ENCODE measurements around the gene RSRC2.
A peak's percentile ranks its signal among the peaks of the same experiment; 100 is the strongest.
"Not testable (repeated sequence)": the region's sequence is repeated elsewhere in the genome, so short reads cannot be mapped to it uniquely, and the experiment has no call there.

Gene RSRC2, protein sequence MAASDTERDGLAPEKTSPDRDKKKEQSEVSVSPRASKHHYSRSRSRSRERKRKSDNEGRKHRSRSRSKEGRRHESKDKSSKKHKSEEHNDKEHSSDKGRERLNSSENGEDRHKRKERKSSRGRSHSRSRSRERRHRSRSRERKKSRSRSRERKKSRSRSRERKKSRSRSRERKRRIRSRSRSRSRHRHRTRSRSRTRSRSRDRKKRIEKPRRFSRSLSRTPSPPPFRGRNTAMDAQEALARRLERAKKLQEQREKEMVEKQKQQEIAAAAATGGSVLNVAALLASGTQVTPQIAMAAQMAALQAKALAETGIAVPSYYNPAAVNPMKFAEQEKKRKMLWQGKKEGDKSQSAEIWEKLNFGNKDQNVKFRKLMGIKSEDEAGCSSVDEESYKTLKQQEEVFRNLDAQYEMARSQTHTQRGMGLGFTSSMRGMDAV

DNA sequence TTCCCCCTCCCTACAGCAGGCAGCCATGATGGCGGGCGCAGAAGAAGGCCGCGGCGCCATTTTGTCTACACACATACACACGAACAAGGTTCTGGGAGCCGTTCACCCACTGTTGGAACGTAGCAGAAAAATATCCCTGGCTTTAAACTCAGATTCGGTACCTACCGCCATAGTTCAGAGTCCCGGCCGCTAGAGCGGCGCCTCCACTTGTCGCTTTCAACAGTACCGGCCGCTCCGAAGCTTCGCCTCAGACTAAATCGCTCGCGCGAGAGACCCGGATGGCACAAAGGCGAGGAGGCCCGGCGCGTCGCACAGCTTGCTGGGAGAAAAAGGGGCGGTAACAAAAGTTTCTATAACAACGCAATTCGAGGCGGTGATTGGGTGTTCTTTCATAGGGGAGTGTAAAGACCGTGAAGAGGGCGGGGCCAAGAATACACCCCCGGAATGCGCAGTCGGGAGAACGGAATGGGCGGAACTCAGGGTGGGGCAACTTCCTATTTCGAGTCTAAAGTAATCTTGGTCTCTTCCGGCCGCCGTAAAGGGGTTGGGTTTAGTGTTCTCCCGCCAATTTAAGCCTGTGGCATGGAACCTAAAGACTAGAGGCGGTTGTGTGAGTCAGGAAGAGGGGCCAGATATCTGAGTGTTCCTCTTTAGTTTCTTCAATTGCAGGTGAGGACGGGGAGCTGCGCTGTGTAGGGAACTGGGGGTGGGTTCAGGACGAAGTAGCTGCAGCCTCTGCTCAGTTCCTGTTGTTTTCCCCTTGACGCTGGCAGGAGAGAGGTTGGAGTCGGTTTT lies at the start of gene RSRC2, which contains the start of gene KNTC1:
RSRC2 (minus strand) TSS at position 254 of the 795 bp plus-strand sequence; CDS start at position 171, 83 bp downstream.
KNTC1 (plus strand) TSS at position 567 of the 795 bp plus-strand sequence. CDS start 2,815 bp downstream, outside the sequence.
- H3K9me3 ChIP-seq (replicated peaks in 1 of 11) = no peaks in the 10 kb centered on the region
- H3K4me2 ChIP-seq = peak within 1 kb of the TSS; percentile 79 to 93 (median 84)
- H3K36me3 ChIP-seq = peaks cover 37 to 71% (median 65%) of the 10 kb centered on the region in 11 experiments
- peak within 1 kb of the TSS; percentile 95 to 100 (median 99) for H3K27ac ChIP-seq
- H4K20me1 ChIP-seq = peaks cover 37 to 45% (median 43%) of the 10 kb centered on the region in 11 experiments
- H3K4me3 ChIP-seq = peak within 1 kb of the TSS; percentile 88 to 99 (median 97)
- peaks cover 38 to 51% (median 42%) of the 10 kb centered on the region in 10 experiments for H3K4me1 ChIP-seq
- 0 out of 22 replicates have a peak, but pooled peaks of 1 of the 11 experiments have one; percentile 18 for TF ChIP-seq Cebpa-rat (IDR thresholded peaks at IDR 0.05)
- H3K9ac ChIP-seq = peak within 1 kb of the TSS; percentile 95 to 100 (median 99)
- no peaks in the 10 kb centered on the region for H3K27me3 ChIP-seq

DNA sequence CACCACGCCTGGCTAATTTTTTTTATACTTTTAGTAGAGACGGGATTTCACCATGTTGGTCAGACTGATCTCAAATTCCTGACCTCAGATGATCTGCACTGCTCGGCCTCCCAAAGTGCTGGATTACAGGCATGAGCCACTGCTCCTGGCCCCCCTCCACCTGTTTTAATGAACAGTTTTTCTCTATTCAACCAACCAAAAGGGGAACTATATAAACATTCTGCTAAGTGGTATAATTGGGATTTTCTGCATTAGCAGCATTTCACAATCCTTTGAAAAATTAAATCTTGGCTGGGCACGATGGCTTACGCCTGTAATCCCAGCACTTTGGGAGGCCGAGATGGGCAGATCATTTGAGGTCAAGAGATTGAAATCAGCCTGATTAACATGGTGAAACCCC lies 45.1 kb upstream of the RSRC2 start:
- Histone ChIP-seq H3K9me3 (replicated peaks in 1 of 11) (no peaks in the 10 kb centered on the region), H4K20me1 (no peaks in the 10 kb centered on the region; a peak in 1 of 22 replicates), H3K4me3 (no peak overlapping the region), H3K4me2 (no peak overlapping the region), H3K27me3 (no peaks in the 10 kb centered on the region), H3K36me3 (peaks cover 70 to 100% (median 98%) of the 10 kb centered on the region in 11 experiments), H3K4me1 (no peaks in the 10 kb centered on the region), H3K27ac (no peak overlapping the region), H3K9ac (no peak overlapping the region)
- TF ChIP-seq Cebpa-rat (IDR thresholded peaks at IDR 0.05) = no peak

DNA sequence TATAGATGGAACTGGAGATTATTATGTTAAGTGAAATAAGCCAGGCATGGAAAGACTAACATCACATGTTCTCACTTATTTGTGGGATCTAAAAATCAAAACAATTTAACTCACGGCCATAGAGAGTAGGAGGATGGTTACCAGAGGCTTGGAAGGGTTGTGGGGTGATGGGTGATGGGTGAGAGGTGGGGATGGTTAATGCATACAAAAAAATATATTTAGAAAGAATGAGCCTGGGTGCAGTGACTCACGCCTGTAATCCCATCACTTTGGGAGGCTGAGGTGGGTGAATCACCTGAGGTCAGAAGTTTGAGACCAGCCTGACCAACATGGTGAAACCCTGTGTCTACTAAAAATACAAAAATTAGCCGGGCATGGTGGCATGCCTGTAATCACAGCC lies 43.3 kb upstream of the RSRC2 start:
- not testable (repeated sequence) for H3K27me3 ChIP-seq; H3K4me3 ChIP-seq; H3K4me1 ChIP-seq; H3K27ac ChIP-seq; H3K9ac ChIP-seq; H3K9me3 ChIP-seq (replicated peaks in 1 of 11); H3K4me2 ChIP-seq; H4K20me1 ChIP-seq
- H3K36me3 ChIP-seq = peaks cover 61 to 100% (median 98%) of the 10 kb centered on the region in 11 experiments

DNA sequence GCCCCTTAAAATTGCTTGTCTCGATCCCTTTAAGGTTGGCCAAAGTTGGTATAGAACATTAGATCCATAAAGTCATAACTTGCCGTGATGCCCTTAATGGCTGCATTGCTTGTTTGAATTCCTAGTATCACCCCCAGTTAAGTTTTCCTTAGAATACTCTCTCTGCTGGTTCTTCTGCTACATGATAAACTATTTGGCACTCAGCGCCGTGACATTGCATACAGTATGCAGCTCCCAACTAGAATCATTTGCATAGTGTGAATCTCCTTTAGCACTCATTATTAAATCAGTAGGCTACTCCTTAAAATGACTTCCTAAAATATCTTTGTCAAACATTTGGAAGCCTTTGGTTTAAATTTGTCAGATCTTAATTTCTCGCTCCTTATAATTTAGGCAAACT lies 42.6 kb upstream of the RSRC2 start:
- no peaks in the 10 kb centered on the region for H3K27me3 ChIP-seq
- no peak for TF ChIP-seq Cebpa-rat (IDR thresholded peaks at IDR 0.05)
- no peaks in the 10 kb centered on the region; a peak in 1 of 22 replicates for H4K20me1 ChIP-seq
- no peak overlapping the region for H3K9ac ChIP-seq
- H3K27ac ChIP-seq = no peak overlapping the region
- H3K9me3 ChIP-seq (replicated peaks in 1 of 11) = no peaks in the 10 kb centered on the region
- H3K36me3 ChIP-seq = peaks cover 54 to 100% (median 97%) of the 10 kb centered on the region in 11 experiments
- no peak overlapping the region for H3K4me2 ChIP-seq
- H3K4me1 ChIP-seq = no peaks in the 10 kb centered on the region
- no peak overlapping the region for H3K4me3 ChIP-seq

DNA sequence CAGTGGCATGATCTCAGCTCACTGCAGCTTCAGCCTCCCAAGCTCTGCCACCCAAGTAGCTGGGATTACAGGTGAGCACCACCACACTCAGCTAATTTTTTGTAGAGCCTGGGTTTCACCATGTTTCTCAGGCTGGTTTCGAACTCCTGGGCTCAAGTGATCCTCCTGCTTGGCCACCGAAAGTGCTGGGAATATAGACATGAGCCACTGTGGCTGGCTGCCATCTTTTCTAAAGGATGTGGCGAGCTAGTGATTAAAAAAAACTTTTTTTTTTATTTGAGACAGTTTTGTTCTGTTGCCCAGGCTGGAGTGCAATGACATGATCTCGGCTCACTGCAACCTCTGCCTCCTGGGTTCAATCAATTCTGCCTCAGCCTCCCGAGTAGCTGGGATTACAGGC lies 40.1 kb upstream of the RSRC2 start:
- H3K4me2 ChIP-seq; H3K27me3 ChIP-seq; H3K9me3 ChIP-seq (replicated peaks in 1 of 11); H3K9ac ChIP-seq; H3K4me1 ChIP-seq; H3K4me3 ChIP-seq; H4K20me1 ChIP-seq; H3K27ac ChIP-seq: not testable (repeated sequence)
- peaks cover 52 to 100% (median 99%) of the 10 kb centered on the region in 11 experiments for H3K36me3 ChIP-seq

DNA sequence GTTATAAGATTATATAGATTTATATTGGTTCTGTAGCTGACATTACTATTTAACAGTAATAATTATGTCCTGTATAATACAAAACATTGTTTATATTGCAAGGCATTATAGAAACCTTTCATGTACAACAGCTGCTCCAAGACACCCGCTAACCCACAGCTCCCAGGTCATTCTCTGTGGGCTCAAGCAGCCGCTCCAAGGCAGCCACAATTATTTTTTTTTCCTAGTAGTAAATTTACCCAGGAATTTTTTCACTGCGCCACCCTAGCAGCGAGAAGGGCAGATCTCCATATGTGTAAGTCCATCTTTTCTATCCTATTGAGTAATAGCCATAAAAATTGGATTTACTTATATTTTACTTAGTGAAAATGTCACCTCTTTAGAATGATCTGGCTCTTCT lies 36.6 kb upstream of the RSRC2 start:
- Histone ChIP-seq H4K20me1 (no peaks in the 10 kb centered on the region; a peak in 1 of 22 replicates), H3K36me3 (peaks cover 37 to 100% (median 97%) of the 10 kb centered on the region in 11 experiments), H3K4me2 (no peak overlapping the region), H3K9me3 (replicated peaks in 1 of 11) (peaks cover 0 to 9% (median 9%) of the 10 kb centered on the region in 11 experiments; a peak in 11 of 22 replicates), H3K27me3 (no peaks in the 10 kb centered on the region), H3K9ac (no peak overlapping the region), H3K4me1 (no peaks in the 10 kb centered on the region), H3K4me3 (no peak overlapping the region), H3K27ac (no peak overlapping the region)
- no peak for TF ChIP-seq Cebpa-rat (IDR thresholded peaks at IDR 0.05)

DNA sequence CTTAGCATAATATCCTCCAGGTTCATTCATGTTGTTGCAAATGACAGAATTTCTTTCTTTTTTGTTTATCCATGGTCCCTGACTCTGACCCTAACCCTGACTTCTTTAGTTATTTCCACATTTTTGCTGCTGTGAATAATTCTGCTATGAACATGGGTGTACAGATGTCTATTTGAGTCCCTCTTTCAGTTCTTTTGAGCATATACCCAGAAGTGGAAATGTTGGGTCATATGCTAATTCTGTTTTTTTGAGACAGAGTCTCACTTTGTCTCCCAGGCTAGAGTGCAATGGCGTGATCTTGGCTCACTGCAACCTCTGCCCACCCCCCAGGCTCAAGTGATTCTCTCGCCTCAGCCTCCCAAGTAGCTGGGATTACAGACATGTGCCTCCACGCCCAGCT lies 33.4 kb upstream of the RSRC2 start:
- peaks cover 57 to 100% (median 97%) of the 10 kb centered on the region in 11 experiments for H3K36me3 ChIP-seq
- no peak for TF ChIP-seq Cebpa-rat (IDR thresholded peaks at IDR 0.05)
- no peaks in the 10 kb centered on the region for H3K27me3 ChIP-seq
- H3K27ac ChIP-seq = no peak overlapping the region
- peaks cover 0 to 9% (median 0%) of the 10 kb centered on the region in 11 experiments; a peak in 1 of 22 replicates for H4K20me1 ChIP-seq
- H3K9me3 ChIP-seq (replicated peaks in 1 of 11) = peaks cover 0 to 15% (median 10%) of the 10 kb centered on the region in 11 experiments; a peak in 11 of 22 replicates
- H3K4me1 ChIP-seq = no peaks in the 10 kb centered on the region
- no peak overlapping the region for H3K9ac ChIP-seq
- H3K4me3 ChIP-seq = no peak overlapping the region
- H3K4me2 ChIP-seq = no peak overlapping the region

DNA sequence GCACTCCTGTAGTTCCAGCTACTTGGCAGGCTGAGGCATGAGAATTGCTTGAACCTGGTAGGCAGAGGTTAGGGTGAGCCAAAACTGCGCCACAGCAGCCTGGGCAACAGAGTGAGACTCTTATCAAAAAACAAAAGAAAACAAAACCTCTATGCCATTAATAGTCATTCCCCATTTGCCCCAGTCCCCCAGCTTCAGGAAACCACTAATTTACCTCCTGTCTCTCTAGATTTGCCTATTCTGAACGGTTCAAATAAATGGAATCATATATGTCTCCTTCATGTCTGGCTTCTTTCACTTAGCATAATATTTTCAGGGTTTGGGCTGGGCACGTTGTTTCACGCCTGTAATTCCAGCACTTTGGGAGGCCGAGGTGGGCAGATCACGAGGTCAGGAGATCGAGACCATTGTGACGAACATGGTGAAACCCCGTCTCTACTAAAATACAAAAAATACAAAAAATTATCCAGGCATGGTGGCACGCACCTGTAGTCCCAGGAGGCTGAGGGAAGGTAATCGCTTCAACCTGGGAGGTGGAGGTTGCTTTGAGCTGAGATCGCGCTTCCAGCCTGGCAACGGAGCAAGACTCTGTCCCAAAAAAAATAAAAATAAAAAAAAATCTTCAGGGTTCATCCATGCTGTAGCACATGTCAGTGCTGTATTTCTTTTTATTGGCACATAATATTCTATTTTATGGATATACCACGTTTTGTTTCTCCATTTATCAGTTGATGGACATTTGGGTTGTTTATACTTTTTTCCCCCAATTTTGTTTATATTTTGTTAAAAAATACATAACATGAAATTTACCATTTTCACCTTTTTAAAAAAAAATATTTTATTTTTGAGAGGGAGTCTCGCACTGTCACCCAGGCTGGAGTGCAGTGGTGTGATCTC lies 32.3 kb upstream of the RSRC2 start:
- Histone ChIP-seq H3K9me3 (replicated peaks in 1 of 11) (peaks cover 0 to 15% (median 10%) of the 10 kb centered on the region in 11 experiments; a peak in 11 of 22 replicates), H4K20me1 (peaks cover 0 to 9% (median 0%) of the 10 kb centered on the region in 11 experiments; a peak in 2 of 22 replicates), H3K4me2 (no peak overlapping the region), H3K27ac (no peak overlapping the region), H3K27me3 (no peaks in the 10 kb centered on the region), H3K36me3 (peaks cover 58 to 100% (median 97%) of the 10 kb centered on the region in 11 experiments), H3K4me3 (no peak overlapping the region), H3K9ac (no peak overlapping the region), H3K4me1 (no peaks in the 10 kb centered on the region)
- TF ChIP-seq Cebpa-rat (IDR thresholded peaks at IDR 0.05) = no peak
